ENCODE measurements around the gene TENT5C.
A peak's percentile ranks its signal among the peaks of the same experiment; 100 is the strongest.

The TENT5C gene

GRCh38 chr1:117653195-117653594 is 47.3 kb downstream of the TENT5C start:
- DNase-seq (ENCODE audit: low read depth): no peak
- TF ChIP-seq, protein P1, sequence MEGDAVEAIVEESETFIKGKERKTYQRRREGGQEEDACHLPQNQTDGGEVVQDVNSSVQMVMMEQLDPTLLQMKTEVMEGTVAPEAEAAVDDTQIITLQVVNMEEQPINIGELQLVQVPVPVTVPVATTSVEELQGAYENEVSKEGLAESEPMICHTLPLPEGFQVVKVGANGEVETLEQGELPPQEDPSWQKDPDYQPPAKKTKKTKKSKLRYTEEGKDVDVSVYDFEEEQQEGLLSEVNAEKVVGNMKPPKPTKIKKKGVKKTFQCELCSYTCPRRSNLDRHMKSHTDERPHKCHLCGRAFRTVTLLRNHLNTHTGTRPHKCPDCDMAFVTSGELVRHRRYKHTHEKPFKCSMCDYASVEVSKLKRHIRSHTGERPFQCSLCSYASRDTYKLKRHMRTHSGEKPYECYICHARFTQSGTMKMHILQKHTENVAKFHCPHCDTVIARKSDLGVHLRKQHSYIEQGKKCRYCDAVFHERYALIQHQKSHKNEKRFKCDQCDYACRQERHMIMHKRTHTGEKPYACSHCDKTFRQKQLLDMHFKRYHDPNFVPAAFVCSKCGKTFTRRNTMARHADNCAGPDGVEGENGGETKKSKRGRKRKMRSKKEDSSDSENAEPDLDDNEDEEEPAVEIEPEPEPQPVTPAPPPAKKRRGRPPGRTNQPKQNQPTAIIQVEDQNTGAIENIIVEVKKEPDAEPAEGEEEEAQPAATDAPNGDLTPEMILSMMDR (conservative IDR thresholded peaks at IDR 0.05; ENCODE audit: low read depth, low read length): no peak
- H3K4me3 ChIP-seq (ENCODE audit: low read depth, low read length): no peak overlapping the region

- DNase-seq (ENCODE audit: low read depth): no peak
- no peak overlapping the region for H3K4me3 ChIP-seq (ENCODE audit: low read depth, low read length)
- TF ChIP-seq, protein P1 (conservative IDR thresholded peaks at IDR 0.05; ENCODE audit: low read depth, low read length): no peak
Observed at GRCh38 chr1:117653732-117654492, 48.1 kb downstream of the TENT5C start.

GRCh38 chr1:117654493-117655219 is 48.8 kb downstream of the TENT5C start:
- no peak overlapping the region for H3K4me3 ChIP-seq (ENCODE audit: low read depth, low read length)
- TF ChIP-seq, protein P1 (conservative IDR thresholded peaks at IDR 0.05; ENCODE audit: low read depth, low read length): no peak
- no peak for DNase-seq (ENCODE audit: low read depth)

GRCh38 chr1:117655220-117655577 is 49.4 kb downstream of the TENT5C start:
- TF ChIP-seq, protein P1 (conservative IDR thresholded peaks at IDR 0.05; ENCODE audit: low read depth, low read length): no peak
- DNase-seq (ENCODE audit: low read depth): no peak
- H3K4me3 ChIP-seq (ENCODE audit: low read depth, low read length): no peak overlapping the region

DNA sequence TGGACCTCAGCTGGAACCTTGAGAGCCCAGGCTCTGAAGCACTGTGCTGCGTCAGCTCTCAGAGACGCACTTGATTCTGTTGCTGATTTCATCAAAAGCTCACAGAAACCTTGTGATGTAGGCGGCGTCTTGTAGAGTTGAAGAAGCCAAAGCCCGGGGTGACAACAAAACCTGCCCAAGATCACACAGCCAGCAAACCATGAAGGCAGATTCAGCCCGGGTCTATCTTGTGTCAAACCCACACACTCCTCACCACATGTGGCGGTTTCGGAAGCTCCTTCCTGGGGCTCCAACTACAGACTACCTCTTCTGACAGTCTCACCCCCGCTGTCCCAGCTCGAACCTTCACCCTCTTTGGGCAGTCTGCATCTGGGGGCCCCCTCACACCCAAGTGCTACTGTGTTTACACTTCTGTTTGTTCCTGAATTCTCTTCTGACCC is 50.4 kb downstream of the TENT5C start:
- no peak overlapping the region for H3K4me3 ChIP-seq (ENCODE audit: low read depth, low read length)
- TF ChIP-seq, protein P1 (conservative IDR thresholded peaks at IDR 0.05; ENCODE audit: low read depth, low read length): no peak
- DNase-seq (ENCODE audit: low read depth): no peak

GRCh38 chr1:117657031-117657430 is 51.2 kb downstream of the TENT5C start:
- no peak overlapping the region for H3K4me3 ChIP-seq (ENCODE audit: low read depth, low read length)
- DNase-seq (ENCODE audit: low read depth): peak; percentile 83
- TF ChIP-seq, protein P1 (conservative IDR thresholded peaks at IDR 0.05; ENCODE audit: low read depth, low read length): no peak
